ENCODE measurements around the gene TRMT112. TPM values are rescaled to one million over a fixed set of nuclear protein-coding genes. Genes with fewer than 3 reads are reported as not detected.

Gene TRMT112
- total RNA-seq, 8 experiments from 2014 or later, result 169 to 349 (median 254) TPM

- no peak overlapping the region for H3K27ac ChIP-seq
- WGBS, 10 experiments, result 73% methylated on average over 5 of the region's 15 CpGs; no CpG with 5 or more reads in 9 of the 10 experiments
Measured at GRCh38 chr11:64306876-64307622, 10.3 kb downstream of the TRMT112 start.

GRCh38 chr11:64306563-64306875 lies 10.8 kb downstream of the TRMT112 start:
- H3K27ac ChIP-seq, result no peak overlapping the region
- peaks cover 12% of the 10 kb centered on the region in 2 donors for H3K4me1 ChIP-seq (replicated peaks in 1 of 2)
- H3K4me3 ChIP-seq, result peak overlapping the region; percentile 47 to 67 (median 54)
- 0 to 15% (median 12%) methylated on average over 2 to 5 of the region's 9 CpGs; no CpG with 5 or more reads in 6 of the 10 experiments for WGBS, 10 experiments
- in situ Hi-C loops (cut with MboI; ENCODE audit: low pct_unique_long_range_greater_than_20kb in 2 of 9, low sequenced_read_pairs in 9 of 9, unreplicated experiment in 9 of 9), result no loop called here
- no peak for ATAC-seq (replicated peaks in 6 of 8)

More at GRCh38 chr11:64306876-64307622, 10.3 kb downstream of the TRMT112 start:
- Histone ChIP-seq H3K4me3 (peak overlapping the region; percentile 47 to 67 (median 54)), H3K4me1 (replicated peaks in 1 of 2) (peaks cover 12% of the 10 kb centered on the region in 2 donors)
- ATAC-seq (replicated peaks in 6 of 8), result no peak
- in situ Hi-C loops (cut with MboI; ENCODE audit: low pct_unique_long_range_greater_than_20kb in 2 of 9, low sequenced_read_pairs in 9 of 9, unreplicated experiment in 9 of 9), result no loop called here

DNA sequence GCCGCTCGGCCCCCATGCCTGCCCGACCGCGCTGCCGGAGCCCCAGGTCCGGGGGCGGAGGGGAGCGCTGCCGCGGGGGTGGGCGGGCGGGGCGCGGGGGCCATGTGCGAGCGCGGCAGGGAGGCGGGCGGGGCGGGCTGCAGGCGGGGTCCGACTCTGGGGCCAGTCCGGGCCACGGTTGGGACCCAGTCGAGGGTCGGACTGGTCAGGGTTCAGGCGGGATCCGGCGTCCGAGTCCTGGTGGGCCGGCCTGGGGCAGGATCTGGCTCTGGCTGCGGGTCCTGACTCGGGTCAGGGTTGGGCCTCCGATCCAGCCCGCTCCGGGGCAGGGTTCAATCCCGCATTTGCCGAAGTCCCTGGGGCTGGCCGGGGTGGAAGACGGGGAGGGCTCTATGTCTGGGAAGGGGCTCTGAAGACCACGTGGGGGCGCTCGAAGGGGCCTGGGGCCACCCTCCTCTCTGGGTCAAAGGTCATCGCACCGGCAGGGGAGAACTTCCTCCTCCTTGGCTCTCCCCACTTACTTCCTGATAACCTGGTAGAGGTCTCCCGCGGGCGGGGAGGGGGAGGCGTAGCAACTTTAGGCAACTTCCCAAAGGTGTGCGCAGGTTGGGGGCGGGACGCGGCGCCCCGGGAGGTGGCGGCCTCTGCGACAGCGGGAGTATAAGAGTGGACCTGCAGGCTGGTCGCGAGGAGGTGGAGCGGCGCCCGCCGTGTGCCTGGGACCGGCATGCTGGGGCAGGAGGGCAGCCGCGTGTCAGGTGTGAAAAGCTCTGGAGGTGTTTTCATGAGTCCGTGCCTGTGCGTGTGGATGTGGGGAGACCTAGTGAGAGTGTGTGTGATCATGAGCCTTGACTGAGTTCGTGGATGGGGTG lies 11.4 kb downstream of the TRMT112 start:
- peaks cover 12% of the 10 kb centered on the region in 2 donors for H3K4me1 ChIP-seq (replicated peaks in 1 of 2)
- peak; percentile 6 to 41 (median 22) for ATAC-seq (replicated peaks in 6 of 8)
- WGBS, 10 experiments, result 7% methylated on average over 6 of the region's 71 CpGs; no CpG with 5 or more reads in 9 of the 10 experiments
- H3K4me3 ChIP-seq, result peak overlapping the region; percentile 47 to 67 (median 54)
- H3K27ac ChIP-seq, result peak overlapping the region; percentile 70 to 72
- in situ Hi-C loops (cut with MboI; ENCODE audit: low pct_unique_long_range_greater_than_20kb in 2 of 9, low sequenced_read_pairs in 9 of 9, unreplicated experiment in 9 of 9), result no loop called here

GRCh38 chr11:64305075-64305690 lies 12.2 kb downstream of the TRMT112 start, which contains the start of gene ESRRA:
Gene ESRRA (plus strand): TSS chr11:64305524. CDS start chr11:64307180, 1,656 bp downstream.
- in situ Hi-C loops (cut with MboI; ENCODE audit: low pct_unique_long_range_greater_than_20kb in 2 of 9, low sequenced_read_pairs in 9 of 9, unreplicated experiment in 9 of 9), result no loop called here
- Histone ChIP-seq H3K27ac (peak within 1 kb of the TSS; percentile 70 to 72), H3K4me1 (replicated peaks in 1 of 2) (peaks cover 12 to 15% of the 10 kb centered on the region in 2 donors), H3K4me3 (peak within 1 kb of the TSS; percentile 47 to 67 (median 54))
- WGBS, 10 experiments, result no CpG with 5 or more reads among the region's 81 CpGs
- ATAC-seq (replicated peaks in 6 of 8), result peak; percentile 63 to 84 (median 78)

DNA sequence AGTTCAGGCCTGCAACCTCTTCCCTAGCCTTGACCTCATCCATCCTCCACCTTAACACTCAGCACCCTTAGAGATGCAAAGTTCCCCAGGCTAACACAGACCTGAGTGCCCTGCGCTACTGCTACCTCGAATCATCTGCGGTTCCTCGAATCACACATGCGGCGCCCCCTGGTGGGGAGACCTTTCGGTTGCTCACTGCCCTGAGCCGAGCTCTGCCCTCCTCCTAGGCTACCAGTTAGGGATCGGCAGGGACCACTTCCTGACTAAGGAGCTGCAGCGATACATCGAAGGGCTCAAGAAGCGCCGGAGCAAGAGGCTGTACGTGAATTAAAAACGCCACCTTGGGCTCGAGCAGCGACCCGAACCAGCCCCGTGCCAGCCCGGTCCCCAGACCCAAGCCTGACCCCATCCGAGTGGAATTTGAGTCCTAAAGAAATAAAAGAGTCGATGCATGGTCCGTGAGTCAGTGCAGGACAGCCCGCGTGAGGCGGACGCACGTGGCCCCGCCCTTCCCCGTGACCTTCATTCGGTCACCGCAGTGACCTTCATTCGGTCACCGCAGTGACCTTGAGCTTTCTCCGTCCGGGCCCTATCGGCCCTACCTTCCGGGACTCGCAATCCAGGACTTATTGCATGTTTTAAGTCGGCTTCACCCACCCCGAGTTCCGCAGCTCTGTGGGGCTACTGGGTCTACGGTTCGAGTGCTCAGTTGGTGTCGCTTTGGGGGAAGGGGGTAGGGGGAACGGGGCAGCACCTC lies 12.9 kb downstream of the TRMT112 start:
- 0 to 8% (median 1%) methylated on average over 2 to 19 of the region's 46 CpGs; no CpG with 5 or more reads in 2 of the 10 experiments for WGBS, 10 experiments
- H3K4me3 ChIP-seq, result peak overlapping the region; percentile 35 to 67 (median 40)
- peak; percentile 25 to 44 (median 36) for ATAC-seq (replicated peaks in 6 of 8)
- peak overlapping the region; percentile 66 to 68 for H3K27ac ChIP-seq
- H3K4me1 ChIP-seq (replicated peaks in 1 of 2), result peaks cover 12 to 22% of the 10 kb centered on the region in 2 donors
- in situ Hi-C loops (cut with MboI; ENCODE audit: low pct_unique_long_range_greater_than_20kb in 2 of 9, low sequenced_read_pairs in 9 of 9, unreplicated experiment in 9 of 9), result no loop called here

DNA sequence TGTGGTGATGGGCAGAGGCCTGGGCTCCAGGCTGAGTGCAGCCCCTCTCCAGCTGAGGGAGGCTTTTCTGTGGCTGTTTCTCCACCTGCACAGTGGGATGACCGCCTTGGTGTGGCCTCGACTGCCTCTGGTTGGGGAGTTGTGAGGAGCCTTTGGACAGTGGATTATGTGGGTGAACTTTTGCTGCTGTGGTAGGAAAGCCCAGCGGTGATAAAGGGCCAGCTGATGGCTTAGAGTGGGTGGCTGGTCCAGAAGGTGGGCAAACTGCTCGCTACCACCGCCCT lies 13.4 kb downstream of the TRMT112 start:
- ATAC-seq (replicated peaks in 6 of 8), result no peak
- in situ Hi-C loops (cut with MboI; ENCODE audit: low pct_unique_long_range_greater_than_20kb in 2 of 9, low sequenced_read_pairs in 9 of 9, unreplicated experiment in 9 of 9), result no loop called here
- Histone ChIP-seq H3K4me1 (replicated peaks in 1 of 2) (peaks cover 12 to 27% of the 10 kb centered on the region in 2 donors), H3K27ac (no peak overlapping the region), H3K4me3 (peak overlapping the region; percentile 35 to 67 (median 40))
- 0 to 72% (median 40%) methylated on average over 1 to 2 of the region's 5 CpGs; no CpG with 5 or more reads in 7 of the 10 experiments for WGBS, 10 experiments

DNA sequence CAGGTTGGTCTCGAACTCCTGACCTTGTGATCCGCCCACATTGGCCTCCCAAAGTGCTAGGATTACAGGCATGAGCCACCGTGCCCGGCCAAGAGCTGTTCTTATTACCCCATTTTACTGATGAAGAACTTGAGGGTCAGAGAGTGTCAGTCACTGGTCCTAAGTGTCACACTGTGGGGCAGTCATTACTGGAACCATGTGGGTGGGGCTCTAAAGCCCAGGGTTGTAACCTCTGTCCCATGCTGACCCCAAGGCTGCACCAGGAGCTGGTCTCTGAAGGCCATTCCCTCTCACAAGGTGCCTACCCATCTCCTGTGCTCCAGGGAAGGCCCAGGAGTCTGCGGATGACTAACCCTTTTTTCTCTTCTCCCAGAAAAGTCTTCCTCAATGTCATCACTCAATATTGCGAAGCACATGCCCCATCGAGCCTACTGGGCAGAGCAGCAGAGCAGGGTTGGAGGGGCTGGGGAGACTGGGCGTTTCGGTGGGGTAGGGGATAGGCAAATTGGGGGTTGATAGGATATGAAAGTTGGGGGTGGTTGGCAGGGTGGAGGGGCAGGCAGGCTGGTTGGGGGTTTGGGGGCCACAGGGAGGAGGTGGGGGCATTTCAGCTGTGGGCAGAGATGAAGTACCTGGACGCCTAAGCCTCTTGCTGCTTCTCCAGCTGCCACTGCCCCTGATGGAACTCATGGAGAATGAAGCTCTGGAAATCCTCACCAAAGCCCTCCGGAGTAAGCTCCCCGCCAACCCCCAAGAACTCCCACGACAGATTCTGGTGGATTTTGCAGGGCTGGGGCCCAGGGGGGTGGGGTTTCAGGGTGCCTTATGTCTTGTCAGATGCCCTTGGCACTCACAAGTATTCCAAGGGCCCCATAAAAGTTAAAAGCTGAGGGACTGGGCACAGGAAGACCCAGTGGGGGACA lies 14.0 kb downstream of the TRMT112 start:
- no peak for ATAC-seq (replicated peaks in 6 of 8)
- in situ Hi-C loops (cut with MboI; ENCODE audit: low pct_unique_long_range_greater_than_20kb in 2 of 9, low sequenced_read_pairs in 9 of 9, unreplicated experiment in 9 of 9), result no loop called here
- Histone ChIP-seq H3K4me1 (replicated peaks in 1 of 2) (peaks cover 12 to 27% of the 10 kb centered on the region in 2 donors), H3K27ac (no peak overlapping the region), H3K4me3 (peak overlapping the region in 1 of 5 donors; percentile 35)
- WGBS, 10 experiments, result 67 to 95% (median 85%) methylated on average over 3 to 4 of the region's 13 CpGs; no CpG with 5 or more reads in 7 of the 10 experiments

- peak in 1 of 8 experiments; percentile 0 for ATAC-seq (replicated peaks in 6 of 8)
- WGBS, 10 experiments, result 7 to 50% methylated on average over 2 to 3 of the region's 54 CpGs; no CpG with 5 or more reads in 8 of the 10 experiments
- in situ Hi-C loops (cut with MboI; ENCODE audit: low pct_unique_long_range_greater_than_20kb in 2 of 9, low sequenced_read_pairs in 9 of 9, unreplicated experiment in 9 of 9), result no loop called here
- H3K27ac ChIP-seq, result no peak within 1 kb of the TSS
- peak within 1 kb of the TSS in 2 of 5 donors; percentile 7 to 9 for H3K4me3 ChIP-seq
- H3K4me1 ChIP-seq (replicated peaks in 1 of 2), result peaks cover 5 to 26% of the 10 kb centered on the region in 2 donors
Measured at GRCh38 chr11:64299847-64300648, 17.3 kb downstream of the TRMT112 start, which contains the start of gene CATSPERZ. Gene CATSPERZ (plus strand): TSS chr11:64300358. CDS start chr11:64300411, 53 bp downstream.

DNA sequence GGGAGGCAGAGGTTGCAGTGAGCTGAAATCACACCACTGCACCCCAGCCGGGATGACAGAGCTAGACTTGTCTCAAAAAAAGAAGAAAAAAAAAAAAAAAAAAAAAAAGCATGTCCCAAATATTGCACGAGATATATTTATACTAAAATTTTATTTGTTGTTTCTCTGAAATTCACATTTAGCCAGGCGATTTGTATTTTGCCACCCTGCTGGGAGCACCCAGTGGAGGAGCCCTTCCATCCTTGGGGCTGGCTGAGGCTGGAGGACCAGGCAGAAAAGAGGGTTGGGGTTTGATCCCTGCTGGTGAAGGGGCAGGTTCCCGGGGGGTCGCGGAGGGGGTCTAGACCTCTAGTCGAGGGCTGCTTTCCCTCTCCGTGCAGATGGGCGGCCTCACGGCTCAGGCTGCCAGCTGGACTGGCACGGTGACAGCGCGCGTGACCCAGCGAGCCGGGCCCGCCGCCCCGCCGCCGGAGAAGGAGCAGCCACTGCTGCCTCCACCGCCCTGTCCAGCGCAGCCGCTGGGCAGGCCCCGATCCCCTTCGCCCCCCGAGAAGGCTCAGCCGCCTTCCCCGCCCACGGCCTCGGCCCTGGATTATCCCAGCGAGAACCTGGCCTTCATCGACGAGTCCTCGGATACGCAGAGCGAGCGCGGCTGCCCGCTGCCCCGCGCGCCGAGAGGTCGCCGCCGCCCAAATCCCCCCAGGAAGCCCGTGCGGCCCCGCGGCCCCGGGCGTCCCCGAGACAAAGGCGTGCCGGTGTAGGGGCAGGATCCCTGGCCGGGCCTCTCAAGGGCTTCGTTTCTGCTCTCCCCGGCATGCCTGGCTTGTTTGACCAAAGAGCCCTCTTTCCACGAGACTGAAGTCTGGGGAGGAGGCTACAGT lies 18.2 kb downstream of the TRMT112 start:
- Histone ChIP-seq H3K4me3 (peak overlapping the region in 2 of 5 donors; percentile 7 to 9), H3K4me1 (replicated peaks in 1 of 2) (peaks cover 5 to 26% of the 10 kb centered on the region in 2 donors), H3K27ac (no peak overlapping the region)
- in situ Hi-C loops (cut with MboI; ENCODE audit: low pct_unique_long_range_greater_than_20kb in 2 of 9, low sequenced_read_pairs in 9 of 9, unreplicated experiment in 9 of 9), result no loop called here
- WGBS, 10 experiments, result 24 to 59% (median 29%) methylated on average over 1 to 9 of the region's 60 CpGs; no CpG with 5 or more reads in 5 of the 10 experiments
- peak; percentile 6 to 39 (median 29) for ATAC-seq (replicated peaks in 6 of 8)

DNA sequence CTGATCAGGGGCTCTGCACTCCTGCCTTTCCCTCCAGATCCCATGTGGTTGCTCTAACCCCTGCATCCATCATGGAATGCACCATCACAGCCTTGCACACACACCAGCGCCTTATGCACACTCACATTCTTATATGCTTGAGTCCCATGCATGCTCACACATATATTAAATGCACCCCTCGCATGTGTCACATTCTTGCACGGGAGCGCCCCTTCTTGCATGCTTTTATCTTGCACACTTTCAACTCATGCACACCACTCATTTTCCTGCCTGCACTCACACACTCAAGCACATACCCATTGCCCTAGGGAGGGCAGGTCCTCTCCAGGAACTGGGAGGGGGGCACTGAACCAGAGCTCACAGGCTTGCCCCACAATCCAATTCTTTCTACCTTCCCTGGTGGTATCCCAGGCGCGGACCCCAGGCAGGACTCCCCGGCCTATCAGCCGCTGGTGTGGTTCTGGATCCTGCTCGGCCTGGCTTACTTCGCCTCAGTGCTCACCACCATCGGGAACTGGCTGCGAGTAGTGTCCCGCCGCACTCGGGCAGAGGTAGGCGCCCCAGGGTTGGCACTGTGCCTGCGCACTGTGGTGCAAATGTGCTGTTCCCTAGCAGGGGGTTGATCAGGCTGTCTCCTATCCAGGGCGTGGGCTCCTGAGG lies 19.5 kb downstream of the TRMT112 start:
- Histone ChIP-seq H3K4me3 (no peak overlapping the region), H3K27ac (no peak overlapping the region), H3K4me1 (replicated peaks in 1 of 2) (peaks cover 0 to 22% of the 10 kb centered on the region in 2 donors)
- ATAC-seq (replicated peaks in 6 of 8), result no peak
- WGBS, 10 experiments, result 29 to 93% (median 77%) methylated on average over 1 to 15 of the region's 18 CpGs; no CpG with 5 or more reads in 1 of the 10 experiments
- in situ Hi-C loops (cut with MboI; ENCODE audit: low pct_unique_long_range_greater_than_20kb in 2 of 9, low sequenced_read_pairs in 9 of 9, unreplicated experiment in 9 of 9), result no loop called here

All from motor neuron (in vitro differentiated cells).